ENCODE results near the gene MFGE8. TPM values are rescaled to one million over a fixed set of nuclear protein-coding genes. Genes with fewer than 3 reads are reported as not detected.

MFGE8 gene
- total and polyA plus RNA-seq, 9 of the 15 experiments (the other 6 are each of a cell fraction or from before 2014, with no cell fraction given) = 2.3 to 142 (median 62.3) TPM

GRCh38 chr15:88920186-88920891, 7.2 kb upstream of the MFGE8 start (continued):
- TF ChIP-seq ZNF408 (CRISPR knock-in tag; IDR thresholded peaks at IDR 0.05; ENCODE audit: low read depth) = no peak
- TF ChIP-seq HNRNPLL (IDR thresholded peaks at IDR 0.05; ENCODE audit: low read depth, low read length, poor library complexity, severe bottlenecking) = no peak
- TF ChIP-seq CXXC5 (CRISPR knock-in tag; IDR thresholded peaks at IDR 0.05) = peak; percentile 79
- TF ChIP-seq PHF8 (IDR thresholded peaks at IDR 0.05; ENCODE audit: borderline replicate concordance, low read length) = no peak
- TF ChIP-seq ZNF3 (CRISPR knock-in tag; IDR thresholded peaks at IDR 0.05) = no peak
- no peak for TF ChIP-seq E2F3 (CRISPR knock-in tag; IDR thresholded peaks at IDR 0.05)
- no peak for TF ChIP-seq MCM2 (IDR thresholded peaks at IDR 0.05; ENCODE audit: low read depth)
- no peak for TF ChIP-seq TGIF2 (CRISPR knock-in tag; IDR thresholded peaks at IDR 0.05)
- no peak for TF ChIP-seq CHD7 (IDR thresholded peaks at IDR 0.05; ENCODE audit: low read depth, low read length)
- TF ChIP-seq IRF9 (tag; IDR thresholded peaks at IDR 0.05) = peak; percentile 94
- TF ChIP-seq NFE2L1 (tag; IDR thresholded peaks at IDR 0.05; ENCODE audit: borderline replicate concordance, low read depth) = no peak
- TF ChIP-seq ZNF76 (CRISPR knock-in tag; IDR thresholded peaks at IDR 0.05; ENCODE audit: borderline replicate concordance) = peak; percentile 43; the same call in 1 of the 2 replicates
- peak; percentile 96 for TF ChIP-seq SMAD4 (CRISPR knock-in tag; conservative IDR thresholded peaks at IDR 0.05)
- TF ChIP-seq MTA2 (IDR thresholded peaks at IDR 0.05; ENCODE audit: low read depth) = no peak
- TF ChIP-seq CBX1 (IDR thresholded peaks at IDR 0.05; ENCODE audit: low read depth) = no peak
- no peak for TF ChIP-seq MED1 (CRISPR knock-in tag; IDR thresholded peaks at IDR 0.05; ENCODE audit: borderline replicate concordance)
- TF ChIP-seq LARP7 (IDR thresholded peaks at IDR 0.05) = no peak

All from K562 (cell line).